GM19463 (cell line): ENCODE results near the gene DMWD.
A peak's percentile ranks its signal among the peaks of the same experiment; 100 is the strongest.

ENCODE experiments used
- ATAC-seq: cut with Tn5 transposase; IDR thresholded peaks from one replicate; pipeline ENCODE4 v1.9.1; 2021; ENCODE audit warnings: mild to moderate bottlenecking, moderate library complexity; ENCODE audit not compliant: unreplicated experiment

DMWD gene

GRCh38 chr19:45789035-45789786 lies 3.4 kb downstream of the DMWD start:
- ATAC-seq, result no peak

- ATAC-seq, result no peak
Observed at GRCh38 chr19:45786533-45786894, 6.1 kb downstream of the DMWD start.

GRCh38 chr19:45785781-45786532 lies 6.7 kb downstream of the DMWD start:
- ATAC-seq, result no peak

GRCh38 chr19:45785097-45785496 lies 7.5 kb downstream of the DMWD start:
- ATAC-seq, result no peak

GRCh38 chr19:45784096-45784495 lies 8.5 kb downstream of the DMWD start:
- ATAC-seq, result no peak

GRCh38 chr19:45782820-45783785 lies 9.5 kb downstream of the DMWD start:
- ATAC-seq, result no peak

GRCh38 chr19:45782162-45782691 lies 10.4 kb downstream of the DMWD start, which contains the start of gene DMPK:
Gene DMPK (minus strand): TSS chr19:45782490. CDS start chr19:45782352, 138 bp downstream.
- ATAC-seq, result no peak

- ATAC-seq, result no peak
Observed at GRCh38 chr19:45781214-45782161, 11.2 kb downstream of the DMWD start.

- no peak for ATAC-seq
Observed at GRCh38 chr19:45780448-45781213, 12.0 kb downstream of the DMWD start.

GRCh38 chr19:45780146-45780447 lies 12.5 kb downstream of the DMWD start:
- ATAC-seq, result no peak

- peak; percentile 93 for ATAC-seq
Observed at GRCh38 chr19:45779231-45780145, 13.2 kb downstream of the DMWD start.

- ATAC-seq, result no peak
Observed at GRCh38 chr19:45778010-45778661, 14.5 kb downstream of the DMWD start.

- no peak for ATAC-seq
Observed at GRCh38 chr19:45777395-45777961, 15.2 kb downstream of the DMWD start.

GRCh38 chr19:45774765-45775164 lies 17.9 kb downstream of the DMWD start:
- ATAC-seq, result no peak

GRCh38 chr19:45773384-45773783 lies 19.3 kb downstream of the DMWD start:
- ATAC-seq, result no peak

- no peak for ATAC-seq
Observed at GRCh38 chr19:45772912-45773311, 19.7 kb downstream of the DMWD start.

- no peak for ATAC-seq
Observed at GRCh38 chr19:45772130-45772840, 20.4 kb downstream of the DMWD start.
